K562 treated with DMSO at 1 percent for 12 hours (cell line): ENCODE measurements around the gene SOWAHC. TPM values are rescaled to one million over a fixed set of nuclear protein-coding genes. Genes with fewer than 3 reads are reported as not detected.

ENCODE experiments used
- total RNA-seq: library from RNA; unstranded; fragments of 300-600 nt; gene quantifications from 2 replicates; pipeline ENCODE4 v1.2.3, GENCODE V29; 2022; ENCODE audit not compliant: insufficient read depth

SOWAHC gene
- not detected in 2 replicates for total RNA-seq

GRCh38 chr2:109613922-109614714 lies at the start of gene SOWAHC, which contains the start of gene SEPTIN10:
Gene SOWAHC (plus strand): TSS chr2:109614364. CDS start chr2:109614490, 126 bp downstream.
Gene SEPTIN10 (minus strand): TSS chr2:109613966. CDS start chr2:109613827, 139 bp downstream.

Other genes starting within 250 kb of the SOWAHC start
- not detected in 2 replicates for gene SEPTIN10, start 398 bp upstream of the SOWAHC start, total RNA-seq
- gene RGPD5, start 179.9 kb downstream of the SOWAHC start, total RNA-seq: not detected in 2 replicates